ENCODE results near the gene PLCB1.
"Not testable (repeated sequence)": the region's sequence is repeated elsewhere in the genome, so short reads cannot be mapped to it uniquely, and the experiment has no call there.

Gene PLCB1

GRCh38 chr20:8844179-8844578 is 712.1 kb downstream of the PLCB1 start:
- DNase-seq (ENCODE audit: low read depth) = no peak

GRCh38 chr20:8849990-8850389 is 717.9 kb downstream of the PLCB1 start:
- no peak for DNase-seq (ENCODE audit: low read depth)

- DNase-seq (ENCODE audit: low read depth) = no peak
These were observed 719.4 kb downstream of the PLCB1 start for GRCh38 chr20:8851446-8851845.

- not testable (repeated sequence) for DNase-seq (ENCODE audit: low read depth)
These were observed 719.9 kb downstream of the PLCB1 start for GRCh38 chr20:8851919-8852318.

- not testable (repeated sequence) for DNase-seq (ENCODE audit: low read depth)
These were observed 721.1 kb downstream of the PLCB1 start for GRCh38 chr20:8853211-8853610.

GRCh38 chr20:8853805-8854338 is 721.8 kb downstream of the PLCB1 start:
- no peak for DNase-seq (ENCODE audit: low read depth)

GRCh38 chr20:8854571-8854970 is 722.5 kb downstream of the PLCB1 start:
- no peak for DNase-seq (ENCODE audit: low read depth)

GRCh38 chr20:8855315-8855714 is 723.2 kb downstream of the PLCB1 start:
- no peak for DNase-seq (ENCODE audit: low read depth)

GRCh38 chr20:8856668-8857067 is 724.6 kb downstream of the PLCB1 start:
- no peak for DNase-seq (ENCODE audit: low read depth)

GRCh38 chr20:8858181-8858787 is 726.2 kb downstream of the PLCB1 start:
- DNase-seq (ENCODE audit: low read depth) = no peak

- no peak for DNase-seq (ENCODE audit: low read depth)
These were observed 728.0 kb downstream of the PLCB1 start for GRCh38 chr20:8860011-8860495.

- no peak for DNase-seq (ENCODE audit: low read depth)
These were observed 730.0 kb downstream of the PLCB1 start for GRCh38 chr20:8862092-8862491.

- no peak for DNase-seq (ENCODE audit: low read depth)
These were observed 733.6 kb downstream of the PLCB1 start for GRCh38 chr20:8865636-8866035.

GRCh38 chr20:8867038-8867740 is 735.1 kb downstream of the PLCB1 start:
- DNase-seq (ENCODE audit: low read depth) = no peak

- DNase-seq (ENCODE audit: low read depth) = no peak
These were observed 738.6 kb downstream of the PLCB1 start for GRCh38 chr20:8870652-8871051.

- no peak for DNase-seq (ENCODE audit: low read depth)
These were observed 742.4 kb downstream of the PLCB1 start for GRCh38 chr20:8874437-8874836.

GRCh38 chr20:8875586-8875985 is 743.5 kb downstream of the PLCB1 start:
- no peak for DNase-seq (ENCODE audit: low read depth)

- DNase-seq (ENCODE audit: low read depth) = no peak
These were observed 744.3 kb downstream of the PLCB1 start for GRCh38 chr20:8876366-8876765.

- DNase-seq (ENCODE audit: low read depth) = no peak
These were observed 745.2 kb downstream of the PLCB1 start for GRCh38 chr20:8877294-8877693.

GRCh38 chr20:8879669-8880068 is 747.6 kb downstream of the PLCB1 start:
- no peak for DNase-seq (ENCODE audit: low read depth)

- no peak for DNase-seq (ENCODE audit: low read depth)
These were observed 748.2 kb downstream of the PLCB1 start for GRCh38 chr20:8880085-8880853.

GRCh38 chr20:8891039-8891438 is 759.0 kb downstream of the PLCB1 start:
- DNase-seq (ENCODE audit: low read depth) = no peak

GRCh38 chr20:8895472-8895871 is 763.4 kb downstream of the PLCB1 start:
- no peak for DNase-seq (ENCODE audit: low read depth)
